Effector CD4-positive, alpha-beta T cell (primary cell): ENCODE measurements around the gene CYLD.
A peak's percentile ranks its signal among the peaks of the same experiment; 100 is the strongest.

Experiments used
- DNase-seq: peaks from one replicate; pipeline ENCODE4 v3.0.0-alpha.2; 2020

Gene CYLD

DNA sequence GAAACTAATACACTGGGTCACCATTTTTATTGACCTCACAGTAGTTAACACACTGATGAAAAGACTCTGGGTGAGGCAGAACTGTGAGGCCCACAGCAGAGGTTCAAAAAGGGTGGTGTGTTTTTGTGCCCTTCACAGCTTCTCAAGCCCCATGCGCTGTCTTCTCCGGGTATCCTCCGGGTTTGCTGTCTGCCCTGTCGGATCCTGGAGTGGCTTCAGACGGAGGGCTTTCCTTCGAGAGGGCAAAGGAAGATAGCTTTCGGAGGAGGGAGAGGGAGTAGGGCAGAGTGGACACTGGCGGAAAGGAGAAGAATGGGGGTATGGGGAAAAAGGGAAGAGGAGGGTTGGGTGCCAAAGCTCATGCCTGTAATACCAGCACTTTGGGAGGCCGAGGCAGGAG is 80.8 kb downstream of the CYLD start:
- DNase-seq = no peak

DNA sequence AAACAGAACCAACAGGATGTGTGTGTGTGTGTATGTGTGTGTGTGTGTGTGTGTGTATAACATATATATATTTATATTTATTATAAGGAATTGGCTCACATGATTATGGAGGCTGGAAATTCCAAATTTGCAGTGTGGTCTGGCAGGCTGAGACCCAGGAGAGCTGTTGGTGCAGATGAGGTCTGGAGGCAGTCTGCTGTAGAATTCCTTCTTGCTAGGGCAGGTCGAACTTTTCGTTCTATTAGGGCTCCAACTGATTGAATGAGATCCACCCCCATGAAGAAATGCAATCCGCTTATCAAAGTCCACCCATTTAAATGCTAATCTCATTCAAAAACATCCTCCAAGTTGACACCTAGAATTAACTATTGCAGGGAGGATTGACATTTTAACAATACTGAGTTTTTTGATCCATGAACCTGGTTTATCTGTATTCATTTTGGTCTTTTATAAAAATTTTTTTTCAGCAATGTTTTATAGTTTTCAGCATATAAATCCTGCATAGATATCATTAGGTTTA is 85.0 kb downstream of the CYLD start:
- DNase-seq = no peak

DNA sequence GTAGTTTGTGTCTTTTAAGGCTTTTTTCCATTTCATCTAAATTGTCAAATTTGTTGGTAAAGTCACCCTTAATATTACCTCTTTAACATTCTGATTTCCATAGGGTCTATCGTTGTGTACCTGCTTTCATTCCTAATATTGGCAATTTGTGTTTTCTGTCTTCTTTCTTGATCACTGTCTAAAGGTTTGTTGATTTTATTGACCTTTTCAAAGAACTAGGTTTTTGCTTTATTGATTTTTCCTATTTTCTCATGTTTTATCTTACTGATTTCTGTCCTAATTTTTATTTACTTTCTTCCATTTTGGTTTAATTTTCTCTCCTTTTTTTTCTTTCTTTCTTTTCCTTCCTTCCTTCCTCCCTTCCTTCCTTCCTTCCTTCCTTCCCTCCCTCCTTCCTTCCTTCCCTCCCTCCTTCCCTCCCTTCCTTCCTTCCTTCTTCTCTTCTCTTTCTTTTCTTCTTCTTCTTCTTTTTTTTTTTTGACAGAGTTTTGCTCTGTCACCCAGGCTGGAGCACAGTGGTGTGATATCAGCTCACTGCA is 86.3 kb downstream of the CYLD start:
- no peak for DNase-seq

DNA sequence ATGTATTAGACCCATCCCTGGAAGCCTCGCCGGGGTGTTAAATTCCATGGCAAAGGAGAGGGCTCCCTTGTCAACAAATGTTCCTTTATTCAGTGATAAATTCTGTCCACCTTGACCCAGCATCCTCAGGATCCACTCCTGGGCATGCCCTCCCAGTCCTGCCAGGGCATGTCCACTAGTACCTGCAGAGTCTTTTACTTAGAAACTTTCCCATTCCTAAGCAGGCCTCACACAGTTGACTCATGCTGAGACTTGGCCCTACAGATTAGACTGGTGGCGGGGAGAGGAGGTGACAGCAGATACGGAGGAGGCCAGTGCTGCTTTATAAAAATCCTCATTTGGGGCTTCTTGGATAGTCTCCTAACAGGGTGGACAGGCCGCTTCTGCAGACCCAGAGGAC is 88.8 kb downstream of the CYLD start:
- DNase-seq = no peak

DNA sequence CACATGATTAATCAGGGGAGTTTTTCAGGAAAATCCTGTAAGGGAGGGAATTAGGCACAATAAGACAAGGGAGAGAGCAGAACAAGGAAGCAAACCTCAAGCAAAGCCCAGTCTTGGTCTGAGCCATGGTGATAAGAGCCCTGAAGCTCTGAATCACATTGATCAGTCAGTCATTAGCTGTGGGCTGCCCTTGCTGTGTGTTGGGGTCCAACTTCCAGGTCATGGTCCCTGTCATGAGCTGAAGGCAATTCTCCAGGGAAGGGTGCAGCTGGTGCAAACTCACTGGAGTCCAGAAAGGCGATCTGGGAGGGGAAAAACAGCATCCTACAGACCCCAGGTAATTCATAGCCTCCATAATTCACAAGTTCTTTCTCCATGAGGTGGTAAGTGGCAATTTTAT is 89.9 kb downstream of the CYLD start:
- DNase-seq = no peak

DNA sequence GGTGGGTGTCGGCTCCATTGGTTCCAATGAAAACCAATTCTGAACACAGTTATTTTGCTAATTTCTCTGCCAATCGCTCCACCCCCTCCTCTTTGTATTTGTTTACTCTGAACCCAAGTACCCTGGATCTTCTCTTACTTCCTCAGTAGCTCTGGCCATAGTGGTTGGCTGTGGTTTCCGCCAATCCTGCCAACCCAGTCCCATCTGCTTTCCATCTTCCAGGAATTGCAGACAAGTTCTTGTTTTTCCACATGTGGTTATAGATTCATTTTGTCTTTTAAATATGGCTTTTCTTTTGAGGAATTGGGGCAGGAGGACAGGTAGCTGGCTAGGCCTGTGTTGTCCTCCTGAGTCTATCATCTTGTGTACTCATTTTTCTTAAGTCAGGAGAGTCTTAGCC is 92.0 kb downstream of the CYLD start:
- no peak for DNase-seq

DNA sequence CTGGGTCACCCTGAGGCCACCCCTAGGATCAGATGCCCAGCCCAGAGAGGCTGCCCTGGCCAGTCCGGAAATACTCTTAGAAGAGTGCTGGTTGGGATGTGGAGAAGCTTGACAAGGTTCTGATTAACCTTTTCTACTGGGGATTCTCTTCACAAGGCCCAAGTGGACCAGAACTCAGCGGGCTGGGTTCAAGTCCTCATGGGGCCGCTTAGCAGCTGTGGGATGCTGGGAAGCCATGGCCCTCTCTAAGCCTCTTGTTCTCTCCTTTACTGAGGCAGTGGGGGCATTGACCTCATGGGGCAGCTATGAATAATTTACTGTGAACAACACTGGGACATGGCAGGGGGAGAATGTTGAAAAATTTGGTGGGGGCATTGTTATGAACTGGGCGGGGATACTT is 92.8 kb downstream of the CYLD start:
- no peak for DNase-seq

DNA sequence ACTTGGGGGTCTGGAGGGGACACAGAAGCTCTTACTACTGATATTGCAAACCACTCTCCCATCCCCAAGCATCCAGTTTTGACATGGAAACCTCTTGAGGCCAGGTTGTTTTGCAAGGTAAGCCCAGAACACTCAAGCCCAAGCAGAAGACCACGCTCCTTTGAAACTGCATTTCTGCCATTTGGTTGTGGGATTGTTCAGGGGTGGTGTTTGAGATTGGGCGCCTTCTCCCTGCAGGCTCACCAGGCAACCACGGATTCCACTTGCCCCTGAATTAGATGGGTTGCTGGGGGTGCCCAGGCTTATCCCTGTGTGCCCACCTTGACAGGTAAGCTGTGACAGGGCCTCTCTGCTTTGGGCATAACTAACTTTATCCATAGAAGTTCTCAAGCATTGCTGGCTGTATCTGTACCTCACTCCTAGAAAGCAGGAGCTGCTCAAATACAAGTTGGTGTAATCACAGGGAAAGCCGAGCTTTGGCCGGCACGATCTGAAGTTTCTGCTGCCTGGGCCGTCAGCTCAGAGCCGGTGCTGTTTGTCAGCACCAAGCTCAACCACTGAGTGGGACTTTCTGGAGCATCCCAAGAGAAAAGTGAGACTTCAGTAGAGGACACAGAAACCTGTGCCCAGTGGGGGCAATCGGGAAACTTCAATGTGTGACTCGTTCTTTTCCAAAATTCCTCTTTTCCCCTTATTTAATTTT is 93.6 kb downstream of the CYLD start:
- no peak for DNase-seq

DNA sequence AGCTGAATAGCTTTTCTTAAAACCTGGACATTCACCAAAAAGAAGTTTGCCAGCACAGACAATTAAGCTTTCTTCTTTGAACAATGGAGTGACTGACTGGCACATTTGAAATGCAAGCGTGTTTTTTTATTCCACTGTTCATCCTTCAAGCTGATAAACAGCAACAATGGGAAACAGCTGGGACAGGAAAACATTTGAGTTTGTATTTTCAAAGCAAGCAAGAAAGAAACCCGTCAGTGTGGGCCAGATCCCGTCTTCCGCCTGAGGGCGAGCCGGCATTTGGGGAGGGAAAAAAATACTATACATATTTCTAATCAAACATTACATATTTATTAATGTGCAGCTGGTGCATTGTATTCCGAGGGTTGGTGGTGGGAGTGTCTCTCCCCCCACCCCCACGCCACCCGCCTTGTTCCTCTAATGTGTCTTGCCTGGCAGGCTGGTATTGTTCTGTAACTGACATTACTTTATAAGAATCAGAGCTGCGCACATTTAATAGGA is 94.3 kb downstream of the CYLD start:
- no peak for DNase-seq

DNA sequence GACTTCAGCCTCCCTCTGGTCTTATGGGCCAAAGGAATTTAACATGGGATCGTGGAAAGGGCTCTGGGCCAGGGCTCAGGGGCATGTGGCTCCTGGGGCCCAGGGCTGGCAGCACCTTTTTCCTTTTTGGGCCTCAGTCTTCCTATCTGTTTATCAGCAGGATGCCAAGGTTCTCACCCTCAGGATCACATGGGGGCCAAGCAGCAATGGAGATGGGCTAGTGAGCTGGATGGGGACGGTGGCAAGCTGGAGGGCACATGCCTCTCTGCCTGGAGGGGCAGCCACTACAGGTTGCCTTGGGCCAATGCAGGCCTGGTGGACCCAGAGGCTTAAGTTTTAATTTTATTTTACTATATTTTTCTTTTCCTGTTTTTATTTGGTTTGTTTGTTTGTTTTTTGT is 95.4 kb downstream of the CYLD start:
- no peak for DNase-seq

DNA sequence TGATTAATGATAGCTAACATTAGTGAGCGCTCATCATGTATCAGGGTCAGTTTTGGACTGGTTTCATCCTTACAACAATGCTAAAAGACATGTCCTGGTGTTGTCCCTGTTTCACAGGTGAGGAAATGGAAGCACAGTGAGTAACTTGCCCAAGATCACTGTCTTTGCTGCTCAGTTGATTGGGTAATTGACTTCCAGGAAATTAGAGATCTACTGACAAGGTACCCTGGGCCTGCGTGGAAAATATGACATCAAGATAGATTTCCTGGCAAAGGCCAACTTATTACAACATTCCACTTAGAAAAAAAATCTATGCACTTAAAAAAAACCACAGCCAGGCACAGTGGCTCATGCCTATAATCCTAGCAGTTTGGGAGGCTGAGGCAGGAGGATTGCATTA is 96.3 kb downstream of the CYLD start:
- no peak for DNase-seq

DNA sequence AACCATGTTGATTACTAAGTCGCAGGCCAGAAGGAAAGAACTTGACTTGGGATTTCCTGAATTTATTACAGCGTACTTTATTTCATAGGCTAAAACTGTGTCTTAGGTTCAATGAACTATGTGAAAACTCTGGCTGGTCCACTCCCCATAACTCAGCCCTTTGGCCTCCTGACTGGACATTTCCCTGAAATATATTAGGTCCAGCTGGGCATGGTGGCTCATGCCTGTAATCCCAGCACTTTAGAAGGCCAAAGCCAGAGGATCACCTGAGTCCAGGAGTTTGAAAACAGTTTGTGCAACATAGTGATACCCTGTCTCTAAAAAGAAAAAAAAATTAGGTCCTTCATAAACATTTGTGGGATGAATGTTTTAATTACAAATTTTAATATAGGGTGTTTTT is 97.0 kb downstream of the CYLD start:
- DNase-seq = no peak

DNA sequence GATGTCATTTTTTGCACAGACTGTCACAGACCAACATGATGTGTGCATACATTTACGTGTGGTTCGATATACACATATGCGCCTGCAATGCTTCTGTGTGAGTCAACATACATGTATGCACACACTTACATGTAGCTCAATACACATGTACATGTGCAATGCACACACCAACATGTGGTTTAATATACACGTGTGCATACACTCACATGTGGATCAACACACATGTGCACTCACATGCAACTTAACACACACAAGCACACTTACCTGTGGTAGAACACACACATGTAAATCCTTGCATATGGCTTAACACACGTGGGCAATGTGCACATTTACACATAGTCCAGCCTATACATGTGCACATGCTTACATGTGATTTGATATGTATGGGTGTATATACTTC is 97.5 kb downstream of the CYLD start:
- no peak for DNase-seq

DNA sequence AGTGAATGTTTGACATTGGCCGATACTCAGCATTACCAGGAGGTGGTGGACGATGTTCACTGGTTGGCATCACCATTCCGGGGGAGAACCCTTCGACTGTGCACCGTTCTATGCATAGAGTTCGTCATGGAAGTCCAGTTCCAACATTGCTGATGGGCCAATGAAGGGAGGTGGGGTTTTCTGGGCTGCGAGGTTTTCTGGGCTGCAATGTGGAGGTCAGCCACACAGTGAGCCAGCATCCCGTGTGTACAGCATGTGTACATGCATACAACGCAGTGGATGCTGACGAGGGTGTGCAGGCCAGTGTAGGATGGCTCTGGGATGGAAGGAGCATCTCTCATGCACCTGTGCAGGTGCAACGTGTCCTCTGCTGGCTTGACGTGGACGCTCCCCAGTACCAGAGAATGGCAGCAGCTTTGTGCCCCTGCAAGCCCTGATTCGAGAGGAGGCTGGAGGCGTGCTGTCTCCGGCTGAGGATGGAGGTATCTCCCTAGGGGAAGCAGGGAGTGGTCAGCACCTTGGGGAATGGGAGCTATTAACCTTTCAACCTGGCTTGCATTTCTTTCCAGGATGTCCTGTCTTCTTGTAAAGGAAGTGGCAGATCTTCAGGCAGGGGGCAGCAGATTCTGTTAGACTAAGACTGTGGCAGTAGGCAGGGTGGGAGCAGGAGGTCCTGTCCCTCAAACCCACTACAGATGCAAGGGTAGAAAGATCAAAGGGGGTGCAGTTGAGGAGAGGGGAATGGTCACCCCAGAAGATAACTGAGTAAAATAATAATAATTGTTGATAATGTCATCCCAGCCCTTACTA is 98.2 kb downstream of the CYLD start:
- no peak for DNase-seq

DNA sequence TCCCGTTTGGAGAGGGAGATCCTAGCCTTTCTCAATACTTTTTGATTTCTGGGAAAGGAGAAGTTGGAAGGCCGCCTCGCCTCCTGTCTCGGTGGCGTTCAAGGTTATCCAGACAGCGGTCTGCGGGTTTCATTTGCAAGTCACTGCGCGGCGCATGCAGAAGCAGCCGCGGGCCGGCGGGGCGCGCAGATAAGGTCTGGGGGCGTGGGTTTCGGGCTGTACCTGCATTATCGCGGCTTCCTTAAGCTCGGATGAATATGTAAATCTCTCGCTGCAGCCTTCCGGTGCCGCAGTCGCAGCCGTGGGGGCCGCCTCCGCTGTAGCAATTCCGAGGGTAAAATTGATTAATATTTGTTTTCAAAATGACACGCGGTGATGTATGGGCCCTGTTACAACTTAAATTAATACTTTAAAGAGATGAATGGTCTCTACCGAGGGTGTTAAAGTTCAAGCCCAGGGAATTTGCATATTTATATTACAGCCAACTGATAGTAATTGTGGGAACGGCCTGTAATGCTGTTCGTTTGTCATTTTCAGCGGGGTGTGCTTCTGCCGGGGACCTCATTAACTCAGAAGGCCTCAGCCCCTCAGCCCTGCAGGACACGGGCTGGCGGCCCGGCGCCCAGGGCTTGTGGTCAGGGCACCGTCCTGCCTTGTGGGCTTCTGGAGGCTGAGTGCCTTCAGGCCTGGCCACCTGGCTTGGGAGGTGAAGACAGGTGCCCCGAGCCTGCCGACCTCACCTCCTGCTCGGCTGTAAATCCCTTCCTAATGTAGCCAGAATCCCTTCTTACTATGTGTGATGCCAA is 99.4 kb downstream of the CYLD start:
- peak; percentile 13 for DNase-seq

DNA sequence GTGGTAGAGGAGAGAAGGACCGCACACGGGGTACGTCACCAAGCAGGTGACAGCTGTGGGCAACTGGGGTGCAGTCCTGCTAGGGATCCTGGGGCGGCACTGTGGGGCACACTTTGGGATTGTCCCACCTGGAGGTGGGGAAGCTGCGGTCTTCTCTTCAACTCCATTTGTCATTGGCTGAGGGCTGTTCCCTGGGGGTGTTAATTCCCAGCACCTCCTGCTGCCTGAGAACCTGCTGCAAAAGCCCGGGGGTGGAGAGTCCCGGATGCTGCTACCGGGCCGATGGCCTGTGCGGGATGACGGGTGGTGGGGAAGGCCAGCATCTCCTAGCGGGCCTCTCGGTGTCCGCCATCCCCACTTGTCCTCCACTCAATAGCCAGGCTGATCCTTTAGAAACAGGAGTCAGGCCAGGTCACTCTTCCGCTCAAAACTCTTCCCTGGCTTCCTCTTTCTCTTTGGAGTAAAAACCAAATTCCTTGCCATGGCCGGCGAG is 100.2 kb downstream of the CYLD start:
- DNase-seq = no peak

DNA sequence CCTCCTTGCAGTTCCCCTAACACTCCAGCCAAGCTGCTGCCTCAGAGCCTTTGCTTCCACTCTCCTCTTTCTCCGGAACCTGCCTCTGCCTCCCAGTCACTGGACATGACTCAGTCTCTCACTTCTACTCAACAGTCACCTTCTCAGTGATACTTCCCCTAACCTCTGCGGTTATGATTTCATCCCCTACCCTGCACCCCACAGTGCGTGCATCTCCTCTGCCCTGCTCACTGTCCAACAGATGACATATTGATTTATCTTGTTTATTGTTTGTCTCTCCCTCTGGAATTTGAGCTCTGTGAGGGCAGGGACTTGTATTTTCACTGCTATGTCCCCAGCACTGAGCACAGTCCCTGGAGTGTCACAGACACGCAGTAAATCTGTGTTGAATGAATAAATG is 100.7 kb downstream of the CYLD start:
- no peak for DNase-seq

DNA sequence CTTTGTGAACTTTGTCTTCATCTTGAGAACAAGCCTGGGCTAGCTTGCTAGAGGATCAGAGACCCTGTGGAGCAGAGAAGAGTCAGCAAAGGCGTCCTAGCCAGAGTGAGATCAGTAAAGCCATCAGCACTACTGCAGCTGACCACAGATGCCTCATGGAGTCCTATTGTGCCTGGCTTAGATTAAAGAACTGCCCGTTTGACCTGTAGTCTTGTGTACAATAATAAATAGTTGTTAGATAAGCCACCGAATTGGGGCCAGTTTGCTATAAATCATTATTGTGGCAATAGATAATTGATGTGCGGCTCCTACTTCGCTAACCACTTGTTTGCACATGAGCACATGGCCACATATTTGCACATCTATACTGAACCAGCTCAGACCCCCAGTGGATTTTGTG is 103.0 kb downstream of the CYLD start:
- DNase-seq = no peak

DNA sequence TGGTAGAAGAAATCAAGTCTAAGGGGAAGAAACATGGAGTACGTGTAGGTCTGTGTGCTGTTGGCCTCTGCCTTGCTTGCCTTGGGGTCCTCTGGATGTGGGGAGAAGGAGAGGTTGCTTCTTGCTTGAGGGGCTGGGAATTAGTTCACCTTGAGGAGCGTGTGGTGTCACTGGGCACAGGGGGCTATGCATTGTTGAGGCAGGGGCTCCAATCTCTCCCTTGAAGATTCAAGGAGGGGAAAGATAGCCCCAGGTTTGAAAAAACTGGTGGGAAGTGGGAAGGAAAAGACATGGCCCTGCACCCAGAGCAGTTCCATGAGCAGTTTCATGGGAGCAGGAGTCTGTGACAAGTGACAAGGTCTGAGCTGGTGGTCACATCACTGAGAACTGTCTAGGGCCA is 103.4 kb downstream of the CYLD start:
- no peak for DNase-seq

DNA sequence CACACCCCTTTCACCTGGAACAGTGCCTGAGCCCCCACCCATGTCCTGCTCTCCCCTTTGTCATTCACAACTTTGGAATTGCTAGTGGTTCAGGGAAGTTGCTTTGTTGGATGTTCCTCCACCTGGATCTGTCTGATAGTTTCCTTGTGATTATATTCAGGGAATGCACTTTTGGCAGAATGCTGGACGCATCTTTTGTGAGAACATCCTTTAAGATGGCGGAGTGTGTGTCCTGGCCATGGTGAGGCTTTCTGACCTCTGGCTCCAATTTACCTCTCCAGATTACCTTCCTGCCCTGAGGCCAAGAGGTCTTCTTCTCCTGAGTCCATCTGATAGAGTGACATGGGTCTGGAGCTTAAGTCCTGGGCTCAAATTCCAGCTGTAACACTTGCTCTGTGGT is 104.6 kb downstream of the CYLD start:
- DNase-seq = no peak

DNA sequence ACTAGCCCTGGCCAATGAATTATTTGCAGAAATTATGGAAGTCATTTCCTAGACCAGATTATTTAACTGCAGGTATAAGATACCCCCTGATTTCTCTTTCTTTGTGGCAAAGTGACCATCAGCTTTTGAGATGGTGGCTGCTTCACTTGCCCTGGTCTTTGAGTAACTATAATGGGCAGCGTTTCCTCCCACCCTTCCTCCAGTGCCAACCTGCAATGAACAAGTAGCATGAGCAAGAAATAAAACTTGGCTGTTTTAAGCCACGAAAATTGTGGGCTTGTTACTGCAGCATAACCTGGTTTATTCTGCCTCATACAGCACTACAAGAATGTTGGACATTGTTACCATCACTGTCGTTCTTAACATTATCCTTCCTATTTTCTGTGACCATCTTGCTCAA is 105.3 kb downstream of the CYLD start:
- DNase-seq = no peak

DNA sequence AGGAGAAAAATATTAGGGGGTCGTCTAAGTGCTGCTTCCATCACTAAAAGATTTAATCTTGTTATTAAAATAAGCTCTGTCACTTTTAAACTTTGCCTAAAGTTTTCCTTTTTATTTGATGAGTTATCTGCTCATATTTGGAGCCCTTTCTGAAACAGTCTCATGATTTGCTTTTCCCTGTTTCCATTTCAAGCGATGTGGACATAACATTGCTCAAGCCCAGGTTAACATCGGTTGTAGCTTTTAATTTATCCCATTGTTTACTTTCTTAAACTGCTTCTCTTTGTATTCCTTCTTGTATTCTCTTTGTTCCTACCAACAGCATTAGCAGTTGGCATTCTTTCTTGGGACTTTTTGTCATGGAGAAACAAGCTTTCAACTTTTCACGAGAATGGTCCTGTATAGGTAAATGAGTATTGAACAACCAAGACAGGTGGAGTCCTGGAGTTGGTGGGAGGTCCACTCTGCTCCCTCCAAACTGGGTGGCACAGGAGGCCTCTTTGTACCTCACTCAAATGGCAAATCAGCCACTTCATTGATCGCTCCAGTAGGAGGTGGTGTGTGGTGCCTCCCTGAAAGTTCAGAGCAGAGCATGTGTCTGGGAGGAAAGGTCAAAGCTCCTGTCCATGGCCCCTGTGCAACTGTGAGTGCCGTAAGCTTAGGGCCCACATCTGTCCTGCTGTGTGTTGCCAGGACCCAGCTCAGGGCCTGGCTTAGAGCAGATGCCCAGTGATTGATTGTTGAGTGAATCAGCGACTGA is 107.0 kb downstream of the CYLD start:
- DNase-seq = no peak
